GM18508 (cell line): ENCODE data around the gene TAS1R3.

Experiments
- ATAC-seq: cut with Tn5 transposase; IDR thresholded peaks from one replicate; pipeline ENCODE4 v1.9.1; 2021; ENCODE audit warnings: moderate number of reproducible peaks; ENCODE audit not compliant: insufficient read depth, unreplicated experiment

The TAS1R3 gene

DNA sequence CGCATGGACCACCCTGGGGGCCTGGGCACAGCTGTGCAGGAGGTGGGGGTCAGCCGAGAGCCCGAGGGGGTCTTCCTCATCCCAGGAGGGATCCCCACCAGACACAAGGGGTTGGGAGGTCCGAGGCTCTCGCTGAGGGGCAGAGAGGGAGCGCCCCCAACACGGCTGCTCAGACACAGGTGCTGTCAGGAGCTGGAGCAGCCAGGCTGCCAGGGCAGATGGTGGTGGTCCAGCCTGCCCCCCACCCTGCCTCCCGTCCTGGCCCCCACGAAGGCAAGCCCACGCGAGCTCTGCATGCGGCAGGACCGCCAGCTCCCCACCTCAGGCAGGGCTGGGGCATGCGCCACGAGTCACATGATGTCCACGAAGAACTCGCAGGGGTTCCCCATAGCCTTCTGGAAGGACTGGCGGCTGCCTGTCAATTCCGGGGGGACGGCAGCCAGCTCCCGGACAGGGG is 4.7 kb downstream of the TAS1R3 start:
- no peak for ATAC-seq

DNA sequence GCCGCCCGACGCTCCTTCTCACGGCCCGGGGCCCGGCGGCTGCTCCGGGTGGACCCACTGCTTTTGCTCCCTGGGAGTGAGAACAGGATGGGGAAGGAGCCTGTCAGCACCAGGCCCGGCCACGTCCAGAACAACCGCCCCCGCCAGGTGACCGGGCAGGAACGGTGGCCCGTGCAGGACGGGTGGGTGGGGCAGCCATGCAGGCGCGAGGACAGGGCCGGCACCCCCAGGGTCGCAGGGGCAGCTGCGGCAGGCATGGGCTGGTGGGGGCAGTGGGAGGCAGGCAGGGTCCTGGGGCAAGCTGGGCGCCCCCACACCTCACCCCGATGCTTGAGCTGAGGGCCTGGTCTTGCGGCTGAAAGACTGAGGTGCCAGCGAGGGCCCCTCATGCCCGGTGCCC is 5.4 kb downstream of the TAS1R3 start:
- ATAC-seq: no peak

DNA sequence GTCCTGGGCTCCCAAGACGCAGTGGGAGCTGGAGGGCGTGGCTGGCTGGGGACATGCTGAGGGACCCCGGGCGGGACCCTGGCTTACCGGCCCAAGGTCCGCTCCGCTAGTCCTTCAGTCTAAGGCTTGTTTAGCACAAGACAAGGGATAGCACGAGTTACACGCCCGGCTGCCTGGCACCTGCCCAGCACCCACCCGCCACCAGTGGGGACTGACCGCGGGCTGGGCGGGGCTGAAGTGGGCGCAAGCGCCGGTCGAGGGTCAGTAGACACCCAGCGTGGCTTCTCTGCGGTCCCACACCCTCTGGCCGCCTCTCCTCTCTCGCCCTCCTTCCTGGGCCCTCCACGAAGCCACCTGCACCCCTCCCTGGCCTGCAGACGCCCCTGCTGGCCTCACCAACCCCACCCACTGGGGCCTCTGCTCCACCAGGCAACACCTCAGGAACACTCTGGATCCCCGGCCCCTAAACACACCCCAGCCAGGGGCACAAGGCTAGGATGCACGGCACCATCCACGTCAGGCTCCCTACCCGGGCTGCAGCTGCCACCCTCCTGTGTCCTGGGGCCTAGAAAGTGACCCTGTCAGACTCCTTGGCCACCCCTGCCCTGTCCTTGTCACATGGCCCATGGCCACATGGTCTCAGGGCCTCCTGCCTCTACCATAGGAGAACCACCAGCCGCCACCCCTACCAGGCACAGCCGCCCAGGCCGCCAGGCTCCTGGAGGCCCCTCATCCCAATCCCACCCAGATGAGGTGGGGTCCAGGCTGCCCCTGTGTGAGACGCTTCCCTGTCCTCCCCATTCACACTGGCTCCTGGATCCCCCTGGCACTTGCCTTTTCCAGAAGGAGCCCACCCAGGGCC is 6.1 kb downstream of the TAS1R3 start:
- no peak for ATAC-seq

DNA sequence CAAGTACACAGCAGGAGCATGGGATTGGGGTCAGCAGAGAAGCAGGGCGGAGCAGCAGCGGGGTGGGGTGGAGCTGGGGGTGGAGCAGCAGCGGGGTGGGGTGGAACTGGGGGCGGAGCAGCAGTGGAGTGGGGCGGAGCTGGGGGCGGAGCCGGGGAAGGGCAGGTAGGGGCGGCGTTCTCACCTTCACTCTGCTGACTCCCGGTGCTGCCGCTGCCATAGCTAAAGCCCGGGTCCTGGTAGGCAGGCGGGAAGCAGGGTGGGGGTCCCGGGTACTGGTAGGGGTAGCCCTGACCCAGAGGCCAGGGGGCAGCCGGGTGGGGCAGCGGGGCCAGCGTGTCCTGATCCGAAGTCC is 6.7 kb downstream of the TAS1R3 start:
- ATAC-seq: no peak

DNA sequence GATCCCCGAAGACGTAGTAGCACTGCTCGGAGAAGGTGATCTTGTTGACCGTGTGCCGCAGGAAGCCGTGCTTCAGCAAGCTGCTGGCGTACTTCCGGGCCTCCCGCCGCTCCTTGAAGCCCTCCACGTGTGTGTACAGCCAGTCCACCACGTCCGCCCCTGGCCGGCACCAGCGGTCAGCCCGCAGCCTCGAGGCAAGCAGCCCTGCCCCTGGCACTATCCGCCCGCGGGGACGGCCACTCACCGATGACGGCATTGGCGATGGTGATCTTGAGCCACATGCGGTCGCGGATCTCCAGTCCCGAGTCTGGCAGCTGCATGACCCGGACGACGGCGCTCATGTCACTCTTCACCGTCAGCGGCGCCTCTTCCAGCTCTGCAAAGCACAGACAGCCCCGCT is 7.2 kb downstream of the TAS1R3 start:
- ATAC-seq: no peak

DNA sequence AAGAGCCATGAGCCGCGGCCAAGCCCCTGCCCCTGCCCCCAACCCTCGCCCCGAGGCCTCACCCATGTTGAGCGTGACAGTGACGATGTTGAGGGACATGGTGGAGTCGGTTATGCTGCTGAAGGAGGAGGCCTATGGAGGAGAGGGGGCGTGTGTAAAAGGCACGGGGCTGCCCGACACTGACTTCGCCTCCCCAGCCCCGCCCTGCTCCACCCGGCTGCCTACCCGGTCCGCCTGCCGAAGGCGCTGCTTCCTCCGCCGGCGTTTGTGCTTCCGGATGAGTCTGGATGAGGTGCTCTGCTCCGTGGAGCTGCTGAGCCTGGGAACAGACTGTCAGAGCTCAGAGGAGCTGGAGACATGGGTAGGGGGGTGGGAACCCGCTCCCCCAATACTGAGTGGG is 9.1 kb downstream of the TAS1R3 start:
- no peak for ATAC-seq

DNA sequence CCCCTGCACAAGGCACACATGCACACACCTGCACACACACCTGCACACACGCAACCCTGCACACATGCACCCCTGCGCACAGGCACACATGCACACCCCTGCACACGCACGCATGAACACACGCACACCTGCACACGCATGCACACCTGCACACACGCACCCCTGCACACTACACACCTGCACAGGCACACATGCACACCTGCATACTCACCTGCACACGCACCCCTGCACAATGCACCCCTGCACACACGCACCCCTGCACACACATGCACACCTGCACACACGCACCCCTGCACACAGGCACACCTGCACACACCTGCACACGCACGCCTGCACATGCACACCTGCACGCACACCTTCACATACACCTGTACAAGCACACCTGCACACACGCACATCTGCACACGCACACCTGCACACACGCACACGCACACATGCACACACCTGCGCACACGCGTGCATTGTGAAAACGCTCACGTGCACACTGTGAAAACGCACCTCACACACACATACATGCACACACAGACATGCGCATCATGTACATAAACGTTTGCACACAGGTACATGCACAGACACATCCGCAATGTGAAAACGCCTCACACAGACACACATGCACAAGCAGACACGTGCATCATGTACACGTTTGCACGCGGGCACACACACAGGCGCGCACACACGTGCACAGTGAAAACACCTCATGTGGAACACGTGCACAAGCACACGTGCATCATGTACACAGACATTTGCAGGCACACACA is 9.9 kb downstream of the TAS1R3 start:
- ATAC-seq: no peak

DNA sequence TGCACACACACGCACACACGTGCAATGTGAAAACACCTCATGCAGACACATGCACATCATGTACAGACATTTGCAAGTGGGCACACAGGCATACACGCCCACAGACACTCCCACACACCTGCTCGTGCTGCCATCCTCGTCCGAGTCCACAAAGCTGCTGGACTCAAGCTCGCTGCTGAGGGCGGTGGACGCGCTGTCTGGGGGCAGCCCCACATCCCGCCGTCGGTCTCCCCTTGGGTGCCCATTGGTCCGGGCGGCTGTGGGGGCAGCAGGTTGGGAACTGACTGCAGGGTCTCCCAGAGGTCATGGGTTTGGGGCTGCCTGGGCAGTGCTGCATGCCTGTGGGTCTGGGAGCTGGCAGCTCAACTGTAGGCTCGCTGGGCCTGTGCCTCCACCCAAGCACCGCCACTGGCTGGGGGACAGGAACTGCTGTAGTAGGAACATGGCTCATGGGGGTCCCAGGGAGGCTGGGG is 10.5 kb downstream of the TAS1R3 start:
- no peak for ATAC-seq

DNA sequence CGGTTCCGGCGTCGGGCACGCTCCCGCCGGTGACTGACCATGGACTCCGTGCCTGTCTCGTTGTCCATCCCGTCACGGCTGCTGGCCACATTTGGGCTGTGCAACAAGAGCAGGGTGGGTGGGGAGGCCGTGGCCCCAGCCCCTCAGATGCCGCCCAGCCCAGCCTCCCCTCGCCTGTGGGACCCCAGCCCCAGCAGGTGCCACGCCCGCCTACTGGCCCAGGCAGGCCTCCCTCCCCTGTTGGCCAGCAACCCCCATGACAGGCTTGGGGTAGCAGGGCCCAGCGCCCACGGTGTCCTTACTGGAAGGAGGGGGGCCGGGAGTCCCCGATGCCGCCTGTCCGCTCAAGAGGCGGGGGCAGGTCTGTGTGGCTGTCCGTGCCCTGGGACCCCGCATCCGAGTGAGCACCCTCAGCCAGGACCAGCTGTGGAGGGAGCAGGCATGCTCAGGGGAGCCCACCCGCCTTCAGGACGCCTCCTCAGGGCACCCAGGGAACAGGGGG is 11.0 kb downstream of the TAS1R3 start:
- ATAC-seq: no peak

DNA sequence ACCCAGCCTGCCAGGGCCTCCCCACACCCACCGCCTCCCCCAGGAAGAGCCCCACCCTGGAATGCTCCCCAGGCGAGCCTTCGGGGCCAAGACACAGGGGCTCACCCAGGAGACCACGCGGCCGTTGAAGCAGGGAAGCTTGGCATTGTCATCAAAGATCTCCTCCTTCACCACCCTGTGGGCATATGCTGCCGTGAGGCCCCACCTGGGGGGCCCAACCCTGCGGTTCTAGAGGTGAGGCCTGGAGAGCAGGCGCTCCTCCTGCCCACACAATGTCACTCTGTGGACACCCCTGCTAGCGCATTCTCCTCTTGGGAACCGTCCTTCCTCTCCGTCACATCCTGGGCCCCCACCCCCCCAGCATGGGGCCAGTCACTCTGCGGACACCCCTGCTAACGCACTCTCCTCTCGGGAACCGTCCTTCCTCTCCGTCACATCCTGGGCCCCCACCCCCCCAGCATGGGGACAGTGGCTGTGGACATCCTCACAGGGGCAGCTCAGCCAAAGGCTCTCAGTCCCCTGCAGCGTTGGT is 11.6 kb downstream of the TAS1R3 start:
- no peak for ATAC-seq

DNA sequence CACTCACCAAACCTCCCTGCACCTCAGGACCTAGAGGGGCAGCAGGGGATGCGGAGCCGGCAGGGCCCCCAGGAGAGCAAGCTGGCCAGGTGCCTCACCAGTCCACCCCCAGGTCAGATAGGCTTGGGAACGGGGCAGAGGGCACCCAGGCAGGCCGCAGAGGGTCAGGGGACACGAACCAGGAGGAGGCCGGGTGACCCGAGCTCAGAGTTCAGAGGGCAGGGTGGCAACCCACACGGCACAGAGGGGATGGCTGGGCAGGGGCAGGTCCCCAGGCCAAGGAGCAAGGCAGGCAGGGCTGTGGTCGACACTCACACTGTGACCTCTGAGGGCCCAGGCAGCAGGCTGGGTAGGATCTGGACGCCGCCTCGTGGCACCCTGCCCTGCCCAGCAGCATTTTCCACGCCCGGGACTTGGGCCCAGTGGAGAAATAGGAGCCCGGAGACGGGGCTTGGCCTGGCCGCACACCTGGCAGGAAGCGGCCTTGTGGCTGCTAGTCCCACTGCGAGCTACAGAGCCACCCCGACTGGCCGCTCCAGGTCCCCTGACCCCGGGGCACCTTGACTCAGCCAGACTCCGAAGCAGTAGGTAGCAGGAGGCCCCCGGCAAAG is 12.8 kb downstream of the TAS1R3 start:
- no peak for ATAC-seq

DNA sequence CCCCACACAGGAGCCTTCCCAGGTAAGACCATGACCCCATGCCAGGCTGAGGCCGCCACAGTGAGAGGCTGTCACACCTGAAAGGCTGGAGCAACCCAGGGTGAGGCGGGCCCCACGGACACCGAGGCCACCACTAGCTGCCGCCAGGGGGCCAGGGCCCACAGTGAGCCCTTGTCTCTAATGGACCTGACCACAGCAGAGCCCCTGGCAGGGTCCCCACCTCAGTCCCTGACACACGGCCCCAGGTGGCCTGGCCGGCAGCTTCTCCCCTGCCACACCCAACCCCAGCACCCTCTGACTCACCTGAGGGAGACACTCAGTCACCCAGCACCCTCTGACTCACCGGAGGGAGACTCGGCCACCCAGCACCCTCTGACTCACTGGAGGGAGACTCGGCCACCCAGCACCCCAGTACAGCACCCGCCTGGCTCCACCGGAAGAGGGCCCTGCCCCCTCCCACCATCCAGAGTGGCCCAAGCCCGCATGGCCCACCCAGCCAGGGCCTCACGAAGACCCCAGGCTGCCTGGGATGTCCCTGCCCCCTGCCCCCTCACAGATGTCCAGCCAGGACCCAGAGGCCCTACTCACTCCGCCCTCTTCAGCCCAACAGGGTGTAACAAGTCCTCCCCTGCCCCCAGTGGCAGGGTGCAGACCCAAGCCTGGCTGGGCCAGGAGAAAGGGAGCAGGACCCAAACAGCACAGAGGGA is 13.7 kb downstream of the TAS1R3 start:
- ATAC-seq: no peak

DNA sequence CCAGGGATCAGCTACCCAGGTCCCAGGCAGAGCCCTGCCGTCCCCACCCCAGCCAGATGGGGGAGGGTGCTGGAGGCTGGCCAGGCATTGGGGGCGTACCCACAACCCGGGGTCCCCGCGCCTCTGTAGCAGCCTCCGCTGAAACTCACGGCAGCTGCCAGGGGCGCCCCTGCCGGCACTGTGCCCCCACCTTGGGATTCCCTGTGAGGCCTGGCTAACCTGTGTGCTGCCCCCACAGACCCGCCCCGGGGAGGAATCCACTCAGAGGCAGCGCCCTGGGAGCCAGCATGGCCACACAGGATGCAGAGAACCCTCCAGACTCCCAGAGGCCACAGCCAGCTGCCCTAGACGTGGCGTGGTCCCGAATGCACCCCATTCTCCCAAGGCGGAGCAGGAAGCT is 14.3 kb downstream of the TAS1R3 start:
- ATAC-seq: no peak

DNA sequence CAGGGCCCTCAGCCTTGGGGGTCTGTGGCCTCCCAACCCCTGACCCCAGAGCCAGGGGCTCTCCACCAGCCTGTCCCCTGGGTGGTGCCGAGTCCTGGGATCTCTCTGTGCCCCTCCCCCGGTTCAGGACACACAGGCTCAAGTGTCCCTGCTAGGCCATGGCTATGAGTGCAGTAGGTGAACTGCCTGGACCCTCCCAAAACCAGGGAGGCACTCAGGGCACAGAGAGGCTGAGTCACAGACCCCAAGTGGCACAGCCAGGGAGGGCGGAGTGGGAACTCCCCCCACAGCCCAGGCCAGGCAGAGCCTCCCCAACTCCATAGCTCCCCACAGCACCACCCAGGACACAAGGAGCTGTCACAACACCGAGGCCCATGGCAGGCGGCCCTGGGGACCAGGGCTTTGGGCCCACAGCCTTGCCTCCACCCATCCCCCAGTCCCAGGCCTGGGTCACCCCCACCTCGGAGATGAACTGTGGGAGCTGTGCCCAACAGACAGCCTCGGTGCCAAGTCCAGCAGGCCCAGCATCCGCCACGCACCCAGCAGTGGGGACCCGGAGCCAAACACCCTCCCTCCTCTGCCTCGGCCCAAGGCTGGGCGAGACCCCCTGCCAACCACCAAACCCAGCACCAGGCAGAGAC is 14.9 kb downstream of the TAS1R3 start:
- no peak for ATAC-seq

DNA sequence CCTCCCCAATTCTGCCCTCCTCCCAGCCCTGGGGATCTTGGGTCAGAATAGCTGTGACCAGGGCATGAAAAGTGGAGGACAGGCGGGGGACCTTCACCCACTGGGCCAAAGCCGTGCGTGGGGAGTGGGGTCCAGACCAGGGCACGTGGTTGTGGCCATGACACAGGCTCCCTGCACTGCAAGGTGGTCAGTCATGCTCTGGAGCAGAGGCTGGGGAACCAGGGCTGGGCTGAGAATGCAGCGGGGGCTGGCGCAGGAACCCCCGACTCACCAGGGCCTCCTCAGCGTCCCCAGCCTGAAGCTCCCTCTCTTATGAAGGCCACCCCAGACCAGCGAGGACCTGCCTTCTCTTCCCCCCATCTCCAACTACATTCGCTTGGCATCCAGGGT is 15.4 kb downstream of the TAS1R3 start:
- no peak for ATAC-seq

DNA sequence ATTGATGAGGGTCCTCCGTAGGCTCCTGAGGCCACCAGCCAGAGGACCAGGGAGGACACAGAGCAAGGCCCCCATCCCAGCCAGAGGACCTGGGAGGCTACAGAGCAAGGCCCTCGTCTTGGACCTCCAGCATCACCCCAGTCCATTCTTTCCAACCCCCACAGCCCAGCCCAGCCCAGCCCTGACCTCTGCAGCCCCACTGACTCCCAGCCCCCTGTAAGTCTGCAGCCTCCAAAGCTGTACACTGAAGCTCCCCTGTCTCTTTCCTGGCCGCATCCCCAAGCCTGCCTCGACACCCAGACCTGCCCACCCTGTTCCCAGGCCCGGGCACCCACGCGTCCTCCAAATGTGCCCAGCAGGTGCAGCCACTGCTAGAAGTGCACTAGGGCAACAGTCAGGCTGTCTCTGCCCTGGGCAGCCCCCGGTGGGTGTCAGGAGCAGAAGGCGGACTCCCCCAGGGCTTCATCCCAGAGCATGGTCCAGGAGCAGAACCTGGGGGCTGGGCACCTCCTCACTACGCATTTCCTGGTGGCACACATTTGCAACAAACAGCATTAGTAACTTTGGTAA is 16.0 kb downstream of the TAS1R3 start:
- ATAC-seq: no peak

DNA sequence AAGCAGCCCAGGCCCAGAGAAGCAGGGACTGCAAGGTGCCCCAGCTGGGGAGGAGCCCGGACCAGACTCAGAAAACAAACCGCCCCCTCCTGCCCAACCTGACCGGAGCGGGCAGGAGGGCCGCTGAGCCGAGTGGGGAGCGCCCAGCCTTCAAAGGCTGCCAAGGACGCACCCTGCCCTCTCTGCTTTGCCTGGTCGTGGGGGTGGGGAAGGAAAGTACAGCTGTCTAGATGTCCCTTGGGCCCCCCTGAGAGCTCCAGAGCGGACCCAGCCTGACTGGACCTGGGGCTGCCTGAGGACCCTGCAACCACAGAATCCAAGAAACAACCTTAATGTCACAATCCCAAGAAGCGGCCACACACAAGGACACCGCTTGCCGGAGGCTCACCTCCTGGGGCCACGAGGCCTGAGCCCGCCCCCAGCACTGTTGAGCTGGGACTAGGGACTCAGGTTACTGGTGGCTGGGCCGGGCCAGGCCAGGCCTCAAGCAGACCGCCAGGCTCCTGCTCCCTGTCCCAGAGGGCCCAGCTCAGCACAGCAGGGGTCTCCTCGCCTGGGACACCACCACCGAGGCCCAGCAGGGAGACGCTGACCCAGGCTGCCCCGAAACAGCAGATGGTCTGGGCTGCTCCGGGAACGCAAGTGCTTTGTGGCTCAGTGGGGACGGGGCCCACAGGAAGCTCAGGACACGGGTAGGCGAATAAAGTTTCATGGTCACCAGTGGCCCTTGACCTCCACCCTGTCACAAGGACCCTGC is 16.8 kb downstream of the TAS1R3 start:
- ATAC-seq: no peak

DNA sequence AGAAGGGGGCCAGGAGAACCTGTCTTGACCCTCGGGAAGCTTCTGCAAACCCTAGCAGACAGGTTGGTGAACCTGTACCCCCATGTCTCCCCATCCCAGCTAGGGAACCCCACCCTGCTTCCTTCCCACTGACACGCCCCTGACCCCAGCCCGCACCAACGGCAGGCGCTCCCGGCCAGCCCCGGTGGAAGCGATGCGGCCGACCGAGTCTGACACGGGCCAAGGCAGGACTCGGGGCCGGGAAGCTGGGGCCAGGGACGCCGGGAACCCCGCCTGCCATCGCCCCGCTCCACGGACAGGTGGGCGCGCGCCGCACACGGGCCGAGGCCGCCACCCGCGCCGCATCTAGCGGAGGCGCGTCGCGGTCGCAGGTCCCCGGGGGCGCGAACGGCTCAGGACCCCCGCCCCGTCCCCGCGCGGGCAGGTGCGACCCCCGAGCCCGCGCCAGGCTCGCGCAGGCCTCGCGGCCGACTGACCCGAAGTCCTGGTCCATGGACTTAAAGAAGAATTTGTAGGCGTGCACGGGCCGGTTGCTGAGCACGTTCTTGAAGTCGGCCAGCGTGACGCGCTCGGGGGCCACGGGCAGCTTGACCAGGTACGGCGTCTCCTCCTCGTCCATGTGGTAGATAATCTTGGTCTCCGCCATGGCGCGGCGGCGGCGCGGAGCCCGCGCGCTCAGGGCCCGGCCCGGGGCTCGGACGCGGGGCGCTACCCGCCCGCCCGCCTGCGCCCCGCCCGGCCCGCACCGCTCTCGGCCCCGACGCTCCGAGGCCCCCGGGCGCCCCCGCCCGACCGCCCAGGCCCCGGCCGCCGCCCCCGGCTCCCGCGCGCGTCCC is 17.6 kb downstream of the TAS1R3 start:
- no peak for ATAC-seq
